Stomach (tissue), 4 donors: ENCODE results near the gene FBXO17.

Experiments
- CTCF ChIP-seq, 7 experiments: fragments of 450-650 bp in 4 of 7; fragments of 200-600 bp in 3 of 7; sonication (generic) in 3 of 7; IDR thresholded peaks; one replicate each; pipeline ENCODE4 v1.5.1; 2016 to 2019; ENCODE audit warnings: antibody characterized with exemption in 7 of 7, control low read depth in 2 of 7, mild to moderate bottlenecking in 1 of 7
- POLR2A ChIP-seq, 4 donors: fragments of 450-650 bp; IDR thresholded peaks; one replicate each; pipeline ENCODE4 v1.6.1; 2016; ENCODE audit warnings: antibody characterized with exemption in 4 of 4, control low read depth in 2 of 4, mild to moderate bottlenecking in 1 of 4, moderate library complexity in 1 of 4

- TF ChIP-seq CTCF (IDR thresholded peaks at IDR 0.05) (no peak), POLR2A (IDR thresholded peaks at IDR 0.05) (no peak)
Measured at GRCh38 chr19:39009001-39009400, 33.5 kb upstream of the FBXO17 start.
